Hippocampal formation (tissue), 2 donors: Measurements from ENCODE around the gene PLEKHH3.

Source experiments
- DNase-seq, 2 donors: peaks; one replicate each; lab custom pipeline; 2025; lab: John Stamatoyannopoulos, UW

PLEKHH3 gene

GRCh38 chr17:42686520-42687128, 9.8 kb upstream of the PLEKHH3 start:
- DNase-seq, result no peak

GRCh38 chr17:42685831-42686230, 9.0 kb upstream of the PLEKHH3 start:
- no peak for DNase-seq

- DNase-seq, result no peak
Measured at GRCh38 chr17:42684929-42685556, 8.2 kb upstream of the PLEKHH3 start.

GRCh38 chr17:42683407-42684034, 6.7 kb upstream of the PLEKHH3 start:
- DNase-seq, result peak; percentile 16 to 27

GRCh38 chr17:42682722-42683403, 6.1 kb upstream of the PLEKHH3 start:
- DNase-seq, result peak in 1 of 2 donors; percentile 43

GRCh38 chr17:42681976-42682721, 5.4 kb upstream of the PLEKHH3 start, which contains the start of gene CNTNAP1:
Gene CNTNAP1 (plus strand): TSS chr17:42682531. CDS start chr17:42682830, 299 bp downstream.
- DNase-seq, result peak in 1 of 2 donors; percentile 43

GRCh38 chr17:42680331-42680808, 3.6 kb upstream of the PLEKHH3 start:
- no peak for DNase-seq

- DNase-seq, result peak; percentile 37 to 67
Measured at GRCh38 chr17:42679492-42680330, 2.9 kb upstream of the PLEKHH3 start.

- DNase-seq, result no peak
Measured at GRCh38 chr17:42678951-42679491, 2.2 kb upstream of the PLEKHH3 start.

- DNase-seq, result peak; percentile 86 to 93
Measured at GRCh38 chr17:42677921-42678781, 1.4 kb upstream of the PLEKHH3 start.

GRCh38 chr17:42677012-42677857, 441 bp upstream of the PLEKHH3 start:
- DNase-seq, result peak; percentile 98 to 100

- no peak for DNase-seq
Measured at GRCh38 chr17:42675965-42676423, 800 bp downstream of the PLEKHH3 start.

GRCh38 chr17:42675348-42675964, 1.3 kb downstream of the PLEKHH3 start:
- peak in 1 of 2 donors; percentile 8 for DNase-seq

- DNase-seq, result no peak
Measured at GRCh38 chr17:42674755-42675347, 1.9 kb downstream of the PLEKHH3 start.

GRCh38 chr17:42673885-42674754, 2.7 kb downstream of the PLEKHH3 start:
- DNase-seq, result no peak

- DNase-seq, result no peak
Measured at GRCh38 chr17:42673266-42673884, 3.4 kb downstream of the PLEKHH3 start.
